ENCODE data around the gene ZNF335.
"Not testable (repeated sequence)": the region's sequence is repeated elsewhere in the genome, so short reads cannot be mapped to it uniquely, and the experiment has no call there.

Gene ZNF335

DNA sequence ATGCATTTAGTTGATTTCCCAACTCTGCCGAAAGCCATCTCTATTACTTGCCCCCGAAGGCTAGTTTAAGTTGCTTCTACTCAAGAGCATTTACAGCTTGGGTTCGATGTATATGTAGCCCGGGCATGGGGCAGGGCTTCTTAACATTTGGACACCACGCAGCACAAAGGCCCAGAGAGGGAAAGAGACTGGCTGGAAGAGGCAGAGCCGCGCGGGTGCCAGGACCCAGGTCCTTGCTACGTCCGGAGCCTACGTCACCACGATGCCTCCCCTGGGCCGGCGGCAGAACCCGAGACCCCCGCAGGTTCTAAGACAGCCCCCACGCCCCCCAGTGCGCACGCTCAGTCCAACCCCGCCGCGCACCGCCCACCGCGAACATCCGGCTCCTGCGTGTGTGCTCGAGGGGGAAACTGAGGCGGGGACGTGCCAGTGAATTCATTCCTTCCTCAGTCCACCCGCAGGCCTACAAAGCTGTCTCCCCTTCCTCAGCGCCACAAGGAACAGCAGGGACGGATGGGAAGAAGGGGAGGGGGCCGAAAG lies 37.9 kb downstream of the ZNF335 start:
- no peaks in the 10 kb centered on the region for H3K4me1 ChIP-seq (ENCODE audit: control insufficient read depth, insufficient read depth, low read length)
- H3K27ac ChIP-seq (ENCODE audit: insufficient read depth, low read depth, low read length, poor library complexity, severe bottlenecking) = peak overlapping the region; percentile 100
- H3K27me3 ChIP-seq (ENCODE audit: control insufficient read depth, insufficient read depth, low read length, poor library complexity, severe bottlenecking) = no peaks in the 10 kb centered on the region
- 0% methylated on average over 34 of the region's 34 CpGs for WGBS, 2 experiments
- H3K36me3 ChIP-seq (ENCODE audit: control insufficient read depth, insufficient read depth, low read length) = peaks cover 12% of the 10 kb centered on the region
- H3K9me3 ChIP-seq (ENCODE audit: control insufficient read depth, low read length) = no peaks in the 10 kb centered on the region
- peak overlapping the region; percentile 72 for H3K4me3 ChIP-seq (ENCODE audit: insufficient read depth, low read depth, low read length)

DNA sequence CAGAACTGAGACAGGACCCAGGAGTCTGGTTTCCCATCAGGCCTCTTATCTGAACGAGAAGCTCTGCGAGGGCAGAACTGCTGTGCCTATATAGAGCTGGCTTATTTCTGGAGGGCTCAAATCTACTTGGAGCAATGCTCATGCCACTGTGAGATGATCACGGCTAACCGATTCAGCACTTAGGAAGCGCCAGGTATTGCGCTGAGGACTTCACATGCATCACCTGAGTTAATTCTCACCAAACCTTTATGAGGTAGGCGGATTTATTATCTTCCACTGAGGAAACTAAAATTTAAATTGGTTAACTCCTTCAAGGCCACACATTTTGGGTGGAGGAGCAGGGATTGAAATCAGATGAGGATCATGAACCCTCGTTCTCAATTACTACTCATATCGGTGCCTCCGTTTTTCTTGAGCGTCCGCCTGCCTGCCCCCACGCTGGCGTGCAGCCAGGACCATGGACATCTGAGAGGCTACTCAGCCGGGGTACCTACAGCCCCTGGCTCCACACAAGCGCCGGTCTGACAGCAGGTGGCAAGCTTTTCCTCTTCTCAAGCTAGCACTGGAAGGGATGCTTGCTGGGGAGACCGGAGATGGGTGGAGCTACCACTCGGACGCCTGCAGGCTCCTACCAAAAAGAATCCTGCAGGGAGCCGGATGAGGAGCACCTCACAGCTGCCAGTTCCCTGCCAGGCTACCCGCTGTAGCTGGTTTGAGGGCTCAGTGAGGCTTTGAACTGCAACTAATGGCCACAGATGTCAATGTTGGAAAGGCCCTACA lies 38.5 kb downstream of the ZNF335 start:
- Histone ChIP-seq H3K27ac (ENCODE audit: insufficient read depth, low read depth, low read length, poor library complexity, severe bottlenecking) (peak overlapping the region; percentile 100), H3K27me3 (ENCODE audit: control insufficient read depth, insufficient read depth, low read length, poor library complexity, severe bottlenecking) (no peaks in the 10 kb centered on the region), H3K36me3 (ENCODE audit: control insufficient read depth, insufficient read depth, low read length) (peaks cover 6% of the 10 kb centered on the region), H3K4me3 (ENCODE audit: insufficient read depth, low read depth, low read length) (peak overlapping the region; percentile 72), H3K4me1 (ENCODE audit: control insufficient read depth, insufficient read depth, low read length) (no peaks in the 10 kb centered on the region), H3K9me3 (ENCODE audit: control insufficient read depth, low read length) (no peaks in the 10 kb centered on the region)
- WGBS, 2 experiments = 30% methylated on average over 22 of the region's 22 CpGs

DNA sequence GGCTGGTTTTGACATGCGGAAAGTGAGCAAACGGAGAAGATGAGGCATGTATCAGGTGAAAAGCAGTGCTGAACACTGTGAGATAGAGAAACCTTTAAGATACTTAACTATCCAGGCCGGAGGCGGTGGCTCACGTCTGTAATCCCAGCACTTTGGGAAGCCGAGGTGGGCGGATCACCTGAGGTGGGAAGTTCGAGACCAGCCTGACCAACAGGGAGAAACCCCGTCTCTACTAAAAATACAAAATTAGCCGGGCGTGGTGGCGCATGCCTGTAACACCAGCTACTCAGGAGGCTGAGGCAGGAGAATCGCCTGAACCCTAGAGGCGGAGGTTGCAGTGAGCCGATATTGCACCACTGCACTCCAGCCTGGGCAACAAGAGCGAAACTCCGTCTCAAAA lies 40.3 kb downstream of the ZNF335 start:
- not testable (repeated sequence) for H3K27ac ChIP-seq (ENCODE audit: insufficient read depth, low read depth, low read length, poor library complexity, severe bottlenecking); H3K36me3 ChIP-seq (ENCODE audit: control insufficient read depth, insufficient read depth, low read length); H3K4me1 ChIP-seq (ENCODE audit: control insufficient read depth, insufficient read depth, low read length); H3K9me3 ChIP-seq (ENCODE audit: control insufficient read depth, low read length); H3K27me3 ChIP-seq (ENCODE audit: control insufficient read depth, insufficient read depth, low read length, poor library complexity, severe bottlenecking); H3K4me3 ChIP-seq (ENCODE audit: insufficient read depth, low read depth, low read length)
- WGBS, 2 experiments = 94 to 95% methylated on average over 17 of the region's 17 CpGs

DNA sequence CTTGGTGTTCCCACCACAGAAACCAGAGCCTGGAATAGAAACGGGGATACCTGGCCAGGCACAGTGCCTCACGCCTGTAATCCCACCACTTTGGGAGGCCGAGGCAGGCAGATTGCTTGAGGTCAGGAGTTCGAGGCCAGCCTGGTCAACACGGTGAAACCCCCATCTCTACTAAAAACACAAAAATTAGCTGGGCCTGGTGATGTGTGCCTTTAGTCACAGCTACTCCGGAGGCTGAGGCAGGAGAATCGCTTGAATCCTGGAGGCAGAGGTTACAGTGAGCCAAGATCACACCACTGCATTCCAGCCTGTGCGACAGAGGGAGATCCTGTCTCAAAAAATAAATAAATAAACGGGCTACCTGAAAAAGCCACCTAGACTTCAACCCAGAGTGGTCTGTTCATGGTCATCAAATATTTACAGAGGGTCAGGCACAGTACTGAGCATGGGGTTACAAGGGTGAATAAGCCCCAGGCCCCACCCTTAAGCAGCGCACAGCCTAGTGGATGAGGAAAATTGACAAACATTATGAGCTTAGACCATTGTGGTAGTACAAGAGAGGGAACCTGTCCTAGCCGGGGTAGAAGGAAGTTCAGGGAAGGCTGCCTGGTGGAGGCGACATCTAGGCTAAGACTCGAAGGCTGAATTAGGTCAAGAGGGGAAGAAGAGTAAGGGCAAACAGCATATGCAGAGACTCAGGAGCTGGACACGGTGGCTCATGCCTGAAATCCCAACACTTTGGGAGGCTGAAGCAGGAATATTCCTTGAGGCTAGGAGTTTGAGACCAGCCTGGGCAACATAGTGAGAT lies 44.7 kb downstream of the ZNF335 start:
- Histone ChIP-seq H3K4me1 (ENCODE audit: control insufficient read depth, insufficient read depth, low read length) (peaks cover 14% of the 10 kb centered on the region), H3K36me3 (ENCODE audit: control insufficient read depth, insufficient read depth, low read length) (no peaks in the 10 kb centered on the region), H3K27ac (ENCODE audit: insufficient read depth, low read depth, low read length, poor library complexity, severe bottlenecking) (no peak overlapping the region), H3K9me3 (ENCODE audit: control insufficient read depth, low read length) (no peaks in the 10 kb centered on the region), H3K4me3 (ENCODE audit: insufficient read depth, low read depth, low read length) (no peak overlapping the region), H3K27me3 (ENCODE audit: control insufficient read depth, insufficient read depth, low read length, poor library complexity, severe bottlenecking) (no peaks in the 10 kb centered on the region)
- WGBS, 2 experiments = 92 to 94% methylated on average over 14 of the region's 14 CpGs

DNA sequence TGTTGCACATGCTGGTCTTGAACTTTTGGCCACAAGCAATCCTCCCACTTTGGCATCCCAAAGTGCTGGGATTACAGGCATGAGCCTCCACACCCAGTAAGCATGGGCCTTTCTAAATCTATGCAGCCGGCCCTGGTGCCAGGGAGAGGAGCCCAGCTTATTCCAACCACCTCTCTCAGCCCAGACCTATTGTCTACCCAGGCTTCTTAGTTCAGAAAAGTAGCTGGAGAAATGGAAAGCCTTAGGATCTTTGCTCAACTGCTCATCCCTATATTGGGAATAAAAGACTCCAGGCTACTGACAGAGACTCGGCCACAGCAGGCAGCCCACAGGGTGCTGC lies 45.3 kb downstream of the ZNF335 start:
- Histone ChIP-seq H3K27me3 (ENCODE audit: control insufficient read depth, insufficient read depth, low read length, poor library complexity, severe bottlenecking) (no peaks in the 10 kb centered on the region), H3K4me3 (ENCODE audit: insufficient read depth, low read depth, low read length) (no peak overlapping the region), H3K27ac (ENCODE audit: insufficient read depth, low read depth, low read length, poor library complexity, severe bottlenecking) (no peak overlapping the region), H3K36me3 (ENCODE audit: control insufficient read depth, insufficient read depth, low read length) (no peaks in the 10 kb centered on the region), H3K9me3 (ENCODE audit: control insufficient read depth, low read length) (no peaks in the 10 kb centered on the region), H3K4me1 (ENCODE audit: control insufficient read depth, insufficient read depth, low read length) (peaks cover 14% of the 10 kb centered on the region)
- WGBS, 2 experiments = 87 to 88% methylated on average over 2 of the region's 2 CpGs

DNA sequence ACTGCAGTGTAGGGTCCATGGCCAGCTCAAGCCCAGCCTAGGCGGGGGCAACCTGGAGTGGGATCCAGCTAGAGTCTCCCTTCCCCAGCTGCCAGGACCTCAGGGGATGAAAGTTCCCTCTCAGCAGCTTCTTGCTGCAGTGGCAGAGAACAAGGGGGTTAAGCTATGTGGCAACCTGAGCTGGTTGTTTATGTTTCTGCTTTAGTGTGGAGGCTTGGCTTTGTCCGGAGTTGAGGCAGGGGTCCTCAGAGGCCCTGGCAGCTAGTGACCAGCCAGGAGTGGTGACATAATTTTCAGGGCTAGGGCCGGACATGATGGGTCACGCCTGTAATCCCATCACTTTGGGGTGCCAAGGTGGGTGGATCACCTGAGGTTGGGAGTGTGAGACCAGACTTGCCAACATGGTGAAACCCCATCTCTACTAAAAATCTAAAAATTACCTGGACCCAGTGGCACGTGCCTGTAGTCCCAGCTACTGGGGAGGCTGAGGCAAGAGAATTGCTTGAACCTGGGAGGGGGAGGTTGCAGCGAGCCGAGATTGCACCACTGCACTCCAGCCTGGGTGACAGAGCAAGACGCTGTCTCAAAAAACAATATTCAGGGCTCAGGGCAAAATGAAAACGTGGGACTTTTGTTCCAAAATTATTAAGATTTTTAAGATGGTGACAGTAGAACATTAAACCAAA lies 46.0 kb downstream of the ZNF335 start:
- peak overlapping the region; percentile 1 for H3K27ac ChIP-seq (ENCODE audit: insufficient read depth, low read depth, low read length, poor library complexity, severe bottlenecking)

DNA sequence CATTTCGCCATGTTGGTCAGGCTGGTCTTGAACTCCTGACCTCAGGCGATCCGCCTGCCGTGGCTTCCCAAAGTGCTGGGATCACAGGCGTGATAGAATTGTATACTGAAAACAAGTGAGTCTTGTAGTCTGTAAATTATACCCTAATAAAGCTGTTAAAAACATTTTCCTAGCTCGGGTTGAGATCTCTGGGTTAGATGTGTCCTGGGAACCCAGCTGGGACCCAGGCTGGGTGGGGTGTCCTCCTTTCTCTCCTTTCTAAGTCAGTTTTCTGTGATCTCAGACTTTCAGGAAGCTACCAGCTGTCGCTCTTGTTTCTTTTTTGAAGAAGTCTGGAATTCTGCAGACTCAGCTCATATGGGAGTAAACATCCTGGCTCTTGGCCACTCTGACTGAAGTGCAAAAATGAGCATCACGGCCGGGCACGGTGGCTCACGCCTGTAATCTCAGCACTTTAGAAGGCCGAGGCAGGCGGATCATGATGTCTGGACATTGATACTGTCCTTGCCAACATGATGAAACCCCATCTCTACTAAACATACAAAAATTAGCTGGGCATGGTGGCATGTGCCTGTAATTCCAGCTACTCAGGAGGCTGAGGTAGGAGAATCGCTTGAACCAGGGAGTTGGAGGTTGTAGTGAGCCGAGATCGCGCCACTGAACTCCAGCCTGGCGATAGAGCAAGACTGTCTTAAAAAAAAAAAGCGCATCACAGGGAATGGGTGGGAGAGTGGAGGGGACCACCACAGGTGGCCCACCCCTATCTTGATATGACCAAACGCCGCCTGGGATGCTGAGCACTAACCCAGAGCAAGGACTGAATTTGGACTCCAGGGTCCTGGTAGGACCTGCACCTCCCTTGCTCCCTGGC lies 47.4 kb downstream of the ZNF335 start:
- Histone ChIP-seq H3K27ac (ENCODE audit: insufficient read depth, low read depth, low read length, poor library complexity, severe bottlenecking) (no peak overlapping the region), H3K4me1 (ENCODE audit: control insufficient read depth, insufficient read depth, low read length) (peaks cover 14% of the 10 kb centered on the region), H3K36me3 (ENCODE audit: control insufficient read depth, insufficient read depth, low read length) (no peaks in the 10 kb centered on the region), H3K9me3 (ENCODE audit: control insufficient read depth, low read length) (no peaks in the 10 kb centered on the region), H3K27me3 (ENCODE audit: control insufficient read depth, insufficient read depth, low read length, poor library complexity, severe bottlenecking) (no peaks in the 10 kb centered on the region), H3K4me3 (ENCODE audit: insufficient read depth, low read depth, low read length) (no peak overlapping the region)
- WGBS, 2 experiments = 91 to 93% methylated on average over 20 to 21 of the region's 21 CpGs

More for the DNA sequence above, 46.0 kb downstream of the ZNF335 start:
- WGBS, 2 experiments = 70 to 71% methylated on average over 9 of the region's 9 CpGs
- Histone ChIP-seq H3K36me3 (ENCODE audit: control insufficient read depth, insufficient read depth, low read length) (no peaks in the 10 kb centered on the region), H3K27me3 (ENCODE audit: control insufficient read depth, insufficient read depth, low read length, poor library complexity, severe bottlenecking) (no peaks in the 10 kb centered on the region), H3K4me1 (ENCODE audit: control insufficient read depth, insufficient read depth, low read length) (peaks cover 14% of the 10 kb centered on the region), H3K9me3 (ENCODE audit: control insufficient read depth, low read length) (no peaks in the 10 kb centered on the region), H3K4me3 (ENCODE audit: insufficient read depth, low read depth, low read length) (no peak overlapping the region)

DNA sequence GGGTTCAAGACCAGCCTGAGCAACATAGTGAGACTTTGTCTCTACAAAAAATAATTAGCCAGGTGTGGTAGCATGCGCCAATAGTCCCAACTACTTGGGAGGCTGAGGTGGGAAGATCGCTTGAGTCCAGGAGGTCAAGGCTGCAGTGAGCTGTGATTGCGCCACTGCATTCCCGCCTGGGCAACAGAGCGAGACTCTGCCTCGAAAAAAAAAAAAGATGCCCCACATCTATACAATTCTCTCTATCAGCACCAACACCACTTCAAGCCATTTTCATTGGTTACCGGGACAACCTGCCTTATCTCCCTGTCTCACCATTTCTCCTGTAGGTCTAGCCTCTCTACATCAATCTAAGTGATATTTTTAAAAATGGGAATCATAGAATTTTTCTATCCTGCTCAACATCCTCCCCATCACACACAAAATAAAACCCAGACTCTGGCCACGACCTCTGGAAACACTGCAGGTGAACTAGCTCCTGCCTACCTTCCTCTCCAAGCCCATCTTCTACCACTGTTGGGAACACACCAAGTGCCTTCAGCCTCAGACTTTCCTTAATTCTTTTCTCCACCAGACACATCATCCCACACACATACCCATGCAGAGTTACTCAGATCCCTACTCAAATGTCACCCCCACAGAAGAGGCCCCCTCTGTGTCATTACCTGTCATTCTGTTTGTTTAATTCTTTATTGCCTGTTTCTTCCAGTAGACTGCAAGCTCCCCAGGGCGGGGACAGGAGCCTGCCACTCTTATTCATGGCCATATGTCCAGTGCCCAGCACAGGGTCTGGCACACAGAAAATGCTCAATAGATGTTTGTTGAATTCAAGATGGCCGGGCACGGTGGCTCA lies 50.4 kb downstream of the ZNF335 start:
- Histone ChIP-seq H3K4me1 (ENCODE audit: control insufficient read depth, insufficient read depth, low read length) (peaks cover 16% of the 10 kb centered on the region), H3K4me3 (ENCODE audit: insufficient read depth, low read depth, low read length) (no peak overlapping the region), H3K27me3 (ENCODE audit: control insufficient read depth, insufficient read depth, low read length, poor library complexity, severe bottlenecking) (no peaks in the 10 kb centered on the region), H3K27ac (ENCODE audit: insufficient read depth, low read depth, low read length, poor library complexity, severe bottlenecking) (no peak overlapping the region), H3K9me3 (ENCODE audit: control insufficient read depth, low read length) (no peaks in the 10 kb centered on the region), H3K36me3 (ENCODE audit: control insufficient read depth, insufficient read depth, low read length) (no peaks in the 10 kb centered on the region)
- WGBS, 2 experiments = 86 to 88% methylated on average over 11 of the region's 11 CpGs

Measured in ectodermal cell (in vitro differentiated cells).